ENCODE results near the gene KIF9. TPM values are rescaled to one million over a fixed set of nuclear protein-coding genes. Genes with fewer than 3 reads are reported as not detected.
"Not testable (repeated sequence)": the region's sequence is repeated elsewhere in the genome, so short reads cannot be mapped to it uniquely, and the experiment has no call there.

KIF9 gene
- total RNA-seq, 1 donor from 2014 or later, result 19.8 TPM

DNA sequence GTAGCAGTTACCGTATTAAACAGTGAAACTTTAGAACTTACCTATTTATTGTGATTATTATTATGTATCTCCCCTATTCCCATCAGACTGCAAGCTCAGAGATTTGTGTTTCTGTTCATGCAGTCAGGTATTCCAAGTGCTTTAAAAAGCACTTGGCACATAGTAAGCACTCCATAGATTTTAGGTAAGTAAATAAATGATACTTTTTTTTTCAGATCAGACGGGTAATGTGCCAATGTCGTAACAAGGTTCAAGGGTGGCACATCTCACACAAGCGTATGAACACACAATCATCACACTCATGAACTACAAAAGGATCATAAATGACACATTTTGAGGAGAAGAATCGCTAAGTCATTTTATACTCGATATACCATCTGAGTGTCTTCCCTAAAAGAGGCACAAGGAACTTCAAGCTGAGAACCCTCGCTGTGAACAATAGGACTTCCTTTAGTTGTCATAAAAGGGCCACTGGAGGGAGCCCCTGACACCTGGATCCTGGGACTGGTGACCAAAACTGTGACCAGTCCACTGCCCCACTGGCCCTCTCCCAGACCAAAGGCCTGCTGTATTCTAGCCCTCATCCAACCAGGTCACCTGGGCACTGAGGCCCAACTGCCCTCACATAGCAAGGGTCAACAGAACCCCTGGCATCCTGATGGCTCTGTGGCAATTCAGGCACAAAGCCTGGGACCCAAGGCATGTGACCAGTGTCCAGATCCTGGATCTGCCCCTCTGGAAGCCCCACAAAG, 32.1 kb downstream of the KIF9 start:
- peak; percentile 34 for DNase-seq (ENCODE audit: low read depth)

GRCh38 chr3:47247131-47248064, 35.2 kb downstream of the KIF9 start:
- DNase-seq (ENCODE audit: low read depth), result no peak

DNA sequence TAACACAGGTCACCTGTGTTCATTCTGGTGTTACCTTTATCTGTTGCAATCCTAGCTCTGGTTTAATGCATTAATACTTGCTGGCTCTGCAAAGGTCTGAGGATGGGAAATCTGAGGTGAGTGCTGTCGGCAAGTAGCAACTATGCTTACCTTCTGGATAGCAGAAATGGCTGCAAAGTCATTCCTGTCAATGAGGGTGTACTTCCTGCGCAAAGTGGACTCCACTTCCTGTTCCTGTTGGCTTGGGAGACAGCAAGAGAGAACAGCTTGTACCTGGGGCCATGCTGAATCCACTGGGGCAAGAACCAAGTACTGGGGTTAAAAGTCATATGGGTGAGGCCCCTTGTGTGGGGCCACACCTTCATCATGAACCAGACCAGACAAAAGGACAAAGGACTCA, 37.3 kb downstream of the KIF9 start:
- no peak for DNase-seq (ENCODE audit: low read depth)

GRCh38 chr3:47244531-47245100, 38.0 kb downstream of the KIF9 start:
- no peak for DNase-seq (ENCODE audit: low read depth)

DNA sequence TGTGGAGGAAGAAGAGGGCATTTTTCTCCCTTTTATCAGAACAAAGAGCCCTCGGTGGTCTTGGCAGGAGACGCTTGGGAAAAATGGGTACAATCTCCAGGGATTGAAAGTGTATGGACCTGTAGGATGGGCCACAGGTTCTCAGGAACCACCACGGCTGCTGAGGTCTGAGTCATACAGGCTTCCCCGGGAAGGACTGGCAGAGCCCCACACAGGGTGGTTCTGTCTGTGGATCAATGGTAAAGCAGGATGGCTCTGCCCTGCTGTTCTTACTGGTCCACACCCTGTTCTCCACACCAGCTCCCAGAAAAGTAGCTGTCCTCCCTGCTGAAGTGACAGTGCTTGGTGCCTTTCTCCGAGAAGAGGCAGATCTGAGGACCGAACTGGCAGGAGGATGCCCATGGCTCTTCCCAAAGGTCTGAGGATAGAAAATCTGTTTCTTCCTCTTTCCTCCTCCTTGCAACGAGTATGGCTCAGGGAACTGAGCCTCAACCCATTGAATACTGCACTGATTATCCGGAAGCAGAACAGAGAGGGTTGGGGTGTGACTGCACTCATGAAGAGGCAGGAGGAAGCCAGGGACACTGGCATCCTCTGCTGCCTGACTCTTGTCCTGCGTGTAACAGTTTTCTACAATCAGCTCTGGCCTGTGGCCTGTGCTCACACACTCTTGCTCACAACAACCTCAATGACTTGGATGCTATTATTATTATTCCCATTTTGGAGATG, 39.0 kb downstream of the KIF9 start:
- DNase-seq (ENCODE audit: low read depth), result no peak

GRCh38 chr3:47239929-47240328, 42.7 kb downstream of the KIF9 start:
- no peak for DNase-seq (ENCODE audit: low read depth)

GRCh38 chr3:47238017-47238416, 44.6 kb downstream of the KIF9 start:
- no peak for DNase-seq (ENCODE audit: low read depth)

- no peak for DNase-seq (ENCODE audit: low read depth)
These were observed 54.5 kb downstream of the KIF9 start for GRCh38 chr3:47228088-47228487.

- no peak for DNase-seq (ENCODE audit: low read depth)
These were observed 54.9 kb downstream of the KIF9 start for GRCh38 chr3:47227678-47228077.

GRCh38 chr3:47225310-47225906, 57.2 kb downstream of the KIF9 start:
- DNase-seq (ENCODE audit: low read depth), result no peak

DNA sequence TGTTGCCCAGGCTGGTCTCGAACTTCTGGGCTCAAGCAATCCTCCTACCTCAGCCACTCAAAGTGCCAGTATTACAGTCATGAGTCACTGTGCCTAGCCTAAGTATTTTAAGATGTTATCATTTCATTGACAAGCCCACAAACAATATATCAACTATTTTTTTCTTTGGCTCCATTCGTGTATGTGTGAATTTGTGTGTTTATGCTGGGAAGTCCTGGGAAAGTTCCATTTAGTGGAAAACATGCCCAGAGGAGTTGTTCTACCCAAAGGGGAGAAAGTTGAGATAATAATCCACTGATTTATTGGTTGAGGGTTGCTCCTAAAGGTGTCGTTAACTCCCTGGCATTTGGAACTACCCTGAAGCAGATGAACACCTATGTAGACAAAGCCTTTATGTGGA, 58.8 kb downstream of the KIF9 start:
- peak; percentile 3 for DNase-seq (ENCODE audit: low read depth)

DNA sequence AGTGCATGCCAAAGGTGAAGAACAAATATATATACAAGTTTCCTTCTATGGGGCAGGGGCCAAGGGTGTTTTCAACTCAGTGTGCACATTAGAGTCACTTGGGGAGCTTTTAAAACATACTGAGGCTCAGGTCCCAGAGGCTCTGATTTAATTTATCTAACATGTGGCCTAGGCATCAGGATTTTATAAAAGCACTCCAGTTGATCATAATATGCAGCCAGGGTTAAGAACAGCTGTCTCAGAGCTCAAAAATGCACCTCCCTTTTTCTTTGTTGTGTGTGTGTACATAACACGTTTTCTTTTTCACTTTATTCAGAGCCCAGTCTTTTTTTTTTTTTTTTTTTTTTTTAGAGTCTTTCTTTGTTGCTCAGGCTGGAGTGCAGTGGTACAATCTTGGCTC, 60.8 kb downstream of the KIF9 start:
- DNase-seq (ENCODE audit: low read depth), result no peak

GRCh38 chr3:47210863-47211405, 71.7 kb downstream of the KIF9 start:
- DNase-seq (ENCODE audit: low read depth), result no peak

GRCh38 chr3:47206022-47206421, 76.6 kb downstream of the KIF9 start:
- DNase-seq (ENCODE audit: low read depth), result not testable (repeated sequence)

DNA sequence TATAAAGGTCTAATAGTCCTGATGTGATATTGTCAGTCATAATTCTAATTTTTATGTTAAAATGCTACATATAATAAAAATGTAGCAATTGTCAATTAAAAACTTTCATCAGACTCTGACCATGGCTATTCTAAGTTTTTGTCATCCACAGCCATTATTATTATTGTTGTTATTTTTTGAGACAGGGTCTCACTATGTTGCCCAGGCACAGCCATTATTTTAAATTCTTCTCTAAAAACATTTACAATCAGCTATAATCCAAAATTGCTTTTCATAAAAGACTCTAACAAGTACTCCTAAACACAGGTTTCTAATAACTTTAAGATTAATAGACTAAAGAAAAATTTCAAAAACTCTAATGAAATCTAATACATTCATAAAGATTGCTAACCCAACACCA, 77.7 kb downstream of the KIF9 start:
- DNase-seq (ENCODE audit: low read depth), result no peak

- no peak for DNase-seq (ENCODE audit: low read depth)
These were observed 80.1 kb downstream of the KIF9 start for GRCh38 chr3:47202542-47202941.

DNA sequence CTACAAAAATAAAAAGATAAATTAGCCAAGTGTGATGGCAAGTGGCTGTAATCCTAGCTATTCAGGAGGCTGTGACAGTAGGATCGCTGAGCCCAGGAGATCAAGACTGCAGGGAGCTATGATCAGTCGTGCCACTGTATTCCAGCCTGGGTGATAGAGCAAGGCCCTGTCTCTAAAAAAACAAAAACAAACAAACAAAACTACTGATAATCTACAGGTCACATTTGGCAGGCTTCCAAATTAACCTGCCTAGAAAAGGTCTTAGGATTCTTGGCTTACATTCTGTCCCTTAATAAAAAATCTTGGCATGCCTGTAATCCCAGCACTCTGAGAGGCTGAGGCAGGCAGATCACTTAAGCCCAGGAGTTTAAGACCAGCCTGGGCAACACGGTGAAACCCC, 85.3 kb downstream of the KIF9 start:
- DNase-seq (ENCODE audit: low read depth), result no peak

- no peak for DNase-seq (ENCODE audit: low read depth)
These were observed 87.6 kb downstream of the KIF9 start for GRCh38 chr3:47194994-47195393.

DNA sequence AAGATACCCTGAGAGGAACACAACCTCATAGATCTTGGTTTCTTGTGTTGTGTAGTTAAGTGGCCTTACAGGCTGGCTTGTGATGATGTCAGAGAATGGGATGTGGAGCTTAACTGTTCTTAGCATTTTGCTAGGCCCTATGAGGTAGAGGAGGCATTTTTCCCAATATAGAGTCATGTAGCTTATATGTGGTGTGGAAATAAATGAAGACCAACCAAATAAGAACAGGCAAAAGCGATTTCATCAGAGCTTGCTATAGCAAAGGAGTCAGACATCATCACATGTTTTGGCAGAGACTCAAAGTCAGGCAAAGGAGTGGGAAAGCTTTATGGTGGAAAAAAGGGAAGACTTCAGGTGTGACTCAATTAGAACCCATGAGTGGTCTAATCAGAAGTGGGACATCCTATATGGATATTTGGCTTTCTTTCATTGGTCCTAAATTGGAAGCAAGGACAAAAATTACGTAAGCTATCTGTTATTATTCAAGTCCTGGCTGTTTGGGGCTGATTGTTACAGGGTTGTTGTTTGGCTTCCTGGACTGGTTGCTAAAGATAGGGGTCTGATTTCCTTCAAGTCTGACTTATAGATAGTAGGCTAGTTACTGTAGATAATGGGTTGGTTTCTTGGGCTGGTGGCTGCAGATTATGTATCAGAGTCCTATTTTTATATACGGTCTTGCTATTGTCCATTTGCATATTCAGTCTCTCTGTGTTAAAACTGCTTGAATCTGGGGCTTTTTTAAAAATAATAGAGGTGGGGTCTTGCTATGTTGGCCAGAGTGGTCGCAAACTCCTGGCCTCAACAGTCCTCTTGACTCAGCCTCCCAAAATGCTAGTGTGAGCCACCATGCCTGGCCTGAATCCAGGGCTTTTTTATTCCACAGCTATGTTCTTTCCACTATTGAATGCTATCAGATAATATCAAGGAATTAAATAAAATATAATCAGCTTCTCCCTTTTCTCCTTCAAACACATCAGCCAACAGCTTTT, 88.4 kb downstream of the KIF9 start:
- no peak for DNase-seq (ENCODE audit: low read depth)

DNA sequence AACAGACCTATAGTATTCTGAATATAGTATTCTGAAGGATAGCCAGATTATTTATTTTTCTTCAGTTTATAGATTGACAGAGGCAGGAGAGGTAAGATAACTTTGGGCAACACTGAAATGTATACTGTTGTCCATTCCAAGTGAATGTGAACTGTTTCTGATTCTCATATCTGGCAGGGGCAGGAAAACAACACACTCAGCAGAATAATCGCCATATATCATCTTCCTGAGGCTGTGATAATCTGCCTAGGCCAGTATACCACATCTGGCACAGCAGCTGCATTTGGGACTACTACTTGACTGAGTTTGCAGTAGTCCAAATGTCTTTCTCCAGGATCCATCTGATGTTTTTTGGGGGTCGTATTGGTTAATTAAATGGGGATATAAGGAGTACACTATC, 96.3 kb downstream of the KIF9 start:
- DNase-seq (ENCODE audit: low read depth), result no peak

Data from renal cortical epithelial cell (primary cell).